GM12875 (cell line): ENCODE data around the gene HOXD10.

ENCODE experiments used
- H3K4me3 ChIP-seq: one replicate; pipeline ENCODE4 v1.5.1; 2011; ENCODE audit warnings: low read depth, low read length, control low read depth
- TF ChIP-seq, protein P1 (sequence below): IDR thresholded peaks from 2 replicates; pipeline ENCODE4 v1.5.1; 2011; ENCODE audit warnings: low read depth, mild to moderate bottlenecking, control low read depth, inconsistent platforms, low read length, moderate library complexity, borderline replicate concordance; ENCODE audit not compliant: insufficient read depth

Gene HOXD10

DNA sequence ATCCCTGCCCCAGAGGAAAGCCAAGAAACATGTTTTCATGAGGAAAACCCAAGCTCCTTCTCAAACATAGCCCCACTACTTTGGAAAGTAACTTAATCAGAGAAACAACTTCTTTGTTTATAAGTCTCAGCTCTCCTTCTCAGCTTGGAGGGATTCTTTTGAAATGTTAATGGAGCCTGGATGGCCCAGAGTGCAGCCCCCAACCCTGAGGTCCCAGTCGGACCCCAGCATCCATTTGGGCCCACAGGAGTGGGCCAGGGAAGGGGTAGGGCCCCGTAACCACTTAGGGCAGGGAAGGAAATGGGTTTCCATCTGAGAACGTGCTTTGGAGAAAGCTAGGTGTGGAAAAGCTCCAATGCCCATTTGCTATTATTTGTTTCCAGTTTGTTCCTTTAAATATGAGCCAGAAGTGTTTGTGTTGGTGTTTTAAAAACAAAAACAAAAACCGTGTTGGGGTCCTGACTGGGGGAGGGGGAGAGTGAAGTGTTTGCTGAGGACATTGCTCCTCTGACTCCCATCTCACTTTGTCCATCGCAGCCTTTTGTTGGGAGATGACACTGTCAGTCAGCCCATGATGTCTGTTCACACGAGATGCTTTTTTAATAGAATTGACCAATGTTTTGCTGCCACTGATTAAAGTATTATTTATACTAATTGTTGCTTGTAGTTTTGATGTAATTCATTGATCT lies 38.9 kb downstream of the HOXD10 start:
- no peak overlapping the region for H3K4me3 ChIP-seq
- TF ChIP-seq, protein P1, sequence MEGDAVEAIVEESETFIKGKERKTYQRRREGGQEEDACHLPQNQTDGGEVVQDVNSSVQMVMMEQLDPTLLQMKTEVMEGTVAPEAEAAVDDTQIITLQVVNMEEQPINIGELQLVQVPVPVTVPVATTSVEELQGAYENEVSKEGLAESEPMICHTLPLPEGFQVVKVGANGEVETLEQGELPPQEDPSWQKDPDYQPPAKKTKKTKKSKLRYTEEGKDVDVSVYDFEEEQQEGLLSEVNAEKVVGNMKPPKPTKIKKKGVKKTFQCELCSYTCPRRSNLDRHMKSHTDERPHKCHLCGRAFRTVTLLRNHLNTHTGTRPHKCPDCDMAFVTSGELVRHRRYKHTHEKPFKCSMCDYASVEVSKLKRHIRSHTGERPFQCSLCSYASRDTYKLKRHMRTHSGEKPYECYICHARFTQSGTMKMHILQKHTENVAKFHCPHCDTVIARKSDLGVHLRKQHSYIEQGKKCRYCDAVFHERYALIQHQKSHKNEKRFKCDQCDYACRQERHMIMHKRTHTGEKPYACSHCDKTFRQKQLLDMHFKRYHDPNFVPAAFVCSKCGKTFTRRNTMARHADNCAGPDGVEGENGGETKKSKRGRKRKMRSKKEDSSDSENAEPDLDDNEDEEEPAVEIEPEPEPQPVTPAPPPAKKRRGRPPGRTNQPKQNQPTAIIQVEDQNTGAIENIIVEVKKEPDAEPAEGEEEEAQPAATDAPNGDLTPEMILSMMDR = no peak

DNA sequence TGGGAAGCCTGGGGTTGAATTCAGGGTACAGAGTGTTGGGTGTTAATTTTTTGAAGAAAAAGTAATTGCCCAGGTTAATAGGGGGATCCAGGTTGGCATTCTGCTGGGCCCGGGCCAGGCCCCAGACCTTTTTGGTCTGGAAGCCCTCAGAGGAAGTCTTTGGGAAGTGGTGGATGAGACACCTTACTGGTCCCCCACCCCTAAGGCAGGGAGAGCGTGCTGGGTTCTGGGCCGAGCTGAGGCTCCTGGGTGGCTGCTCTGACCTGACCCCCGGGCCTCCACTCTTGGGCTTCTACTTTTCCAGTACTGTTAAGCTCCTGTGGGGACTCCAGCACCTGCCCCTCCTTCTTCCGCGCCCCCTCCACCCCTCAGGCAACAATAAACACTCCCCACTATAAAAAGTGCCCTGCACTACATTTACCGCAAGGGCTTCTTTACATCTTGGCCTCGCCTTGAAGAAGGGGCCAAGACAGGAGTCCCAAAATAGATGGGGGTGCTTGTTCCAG lies 39.8 kb downstream of the HOXD10 start:
- TF ChIP-seq, protein P1 = no peak
- H3K4me3 ChIP-seq = no peak overlapping the region

DNA sequence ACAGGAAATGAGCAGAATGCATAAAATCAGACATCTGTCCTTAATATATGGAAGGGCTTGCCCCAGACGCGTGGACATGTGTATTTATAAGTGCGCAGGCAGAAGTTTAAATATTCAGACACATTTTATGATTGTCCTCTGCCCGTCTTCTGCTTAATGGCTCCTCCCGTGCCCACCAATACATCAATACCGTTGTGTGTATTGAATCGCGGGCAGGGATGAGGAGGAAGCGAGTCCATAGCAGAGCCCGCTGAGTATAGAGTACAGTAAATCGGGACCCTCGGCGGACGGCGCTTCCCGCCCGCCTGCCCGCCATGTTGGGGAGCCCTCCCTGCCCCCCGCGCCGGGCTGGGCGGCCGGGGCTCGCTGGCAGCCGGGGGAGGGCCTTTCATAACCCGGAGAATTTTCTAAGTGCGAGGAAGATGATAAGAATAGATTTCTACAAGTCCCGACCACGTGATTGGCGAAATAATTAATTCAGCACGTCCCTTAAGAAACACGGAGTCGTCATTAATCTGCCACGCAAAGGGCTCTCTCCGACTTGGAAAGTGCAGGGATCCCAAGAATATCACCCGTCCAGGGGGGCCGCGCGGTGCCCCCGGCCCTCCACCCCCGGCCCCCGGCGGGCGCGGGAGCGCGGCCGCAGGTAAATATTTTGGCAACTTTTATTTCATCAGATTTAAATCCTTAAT lies 40.4 kb downstream of the HOXD10 start, which contains the start of gene HOXD3:
Gene HOXD3, plus strand, starts transcription at position 501 of the 692 bp plus-strand sequence. CDS start 11,808 bp downstream, outside the sequence.
- TF ChIP-seq, protein P1 = no peak
- H3K4me3 ChIP-seq = no peak within 1 kb of the TSS

DNA sequence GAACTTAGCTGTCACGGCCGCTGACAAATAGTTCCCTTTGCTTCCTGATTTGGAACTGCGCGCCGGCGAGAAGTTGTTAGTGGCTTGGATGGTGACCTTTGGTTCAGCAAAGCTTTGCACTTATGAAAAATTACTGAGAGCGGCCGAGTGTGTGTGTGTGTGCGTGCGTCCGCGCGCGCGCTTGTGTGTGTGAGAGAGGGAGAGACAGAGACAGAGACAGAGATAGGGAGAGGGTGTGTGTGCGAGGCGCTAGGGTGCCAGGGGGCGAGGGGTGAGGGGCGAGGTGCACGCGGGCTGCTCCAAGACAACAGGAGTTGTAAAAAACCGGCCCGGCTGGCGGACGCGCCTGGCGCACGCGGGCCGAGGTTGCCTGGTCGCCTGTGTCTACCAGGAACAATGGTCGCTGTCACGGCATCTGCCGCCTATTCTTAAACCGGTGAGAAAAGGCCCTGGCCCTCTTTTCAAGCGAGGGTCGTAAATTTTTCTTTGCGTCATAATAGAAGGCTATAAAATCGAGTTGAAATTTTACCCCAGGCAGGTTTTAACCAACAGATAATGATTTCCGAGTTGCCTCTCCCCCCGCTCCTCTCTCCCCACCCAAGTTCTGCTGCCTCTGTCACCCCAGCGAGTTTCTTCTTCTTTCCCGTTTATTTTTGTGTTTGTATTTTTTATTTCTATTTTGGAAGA lies 41.1 kb downstream of the HOXD10 start:
- TF ChIP-seq, protein P1 = no peak
- no peak overlapping the region for H3K4me3 ChIP-seq

DNA sequence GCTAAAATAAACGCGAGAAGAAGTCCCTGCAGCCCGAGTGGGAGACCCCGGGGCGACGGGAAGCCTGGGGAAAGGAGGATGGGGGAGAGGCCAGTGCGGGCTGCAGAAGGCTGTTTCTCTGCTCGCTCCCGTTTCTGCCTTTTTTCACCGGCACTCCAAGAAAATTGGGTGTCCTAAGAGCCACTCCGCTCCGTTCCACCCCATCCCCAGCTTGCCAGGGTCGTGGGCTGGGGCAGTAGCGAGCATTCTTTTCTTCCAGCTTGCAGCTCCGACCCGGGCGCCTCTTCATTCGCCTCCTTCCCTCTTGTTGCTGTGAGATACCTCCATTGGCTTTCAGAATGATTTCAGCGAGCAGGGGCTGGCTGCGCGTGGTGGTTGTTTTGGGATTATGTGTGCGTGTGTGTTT lies 41.6 kb downstream of the HOXD10 start:
- no peak overlapping the region for H3K4me3 ChIP-seq
- TF ChIP-seq, protein P1 = no peak

DNA sequence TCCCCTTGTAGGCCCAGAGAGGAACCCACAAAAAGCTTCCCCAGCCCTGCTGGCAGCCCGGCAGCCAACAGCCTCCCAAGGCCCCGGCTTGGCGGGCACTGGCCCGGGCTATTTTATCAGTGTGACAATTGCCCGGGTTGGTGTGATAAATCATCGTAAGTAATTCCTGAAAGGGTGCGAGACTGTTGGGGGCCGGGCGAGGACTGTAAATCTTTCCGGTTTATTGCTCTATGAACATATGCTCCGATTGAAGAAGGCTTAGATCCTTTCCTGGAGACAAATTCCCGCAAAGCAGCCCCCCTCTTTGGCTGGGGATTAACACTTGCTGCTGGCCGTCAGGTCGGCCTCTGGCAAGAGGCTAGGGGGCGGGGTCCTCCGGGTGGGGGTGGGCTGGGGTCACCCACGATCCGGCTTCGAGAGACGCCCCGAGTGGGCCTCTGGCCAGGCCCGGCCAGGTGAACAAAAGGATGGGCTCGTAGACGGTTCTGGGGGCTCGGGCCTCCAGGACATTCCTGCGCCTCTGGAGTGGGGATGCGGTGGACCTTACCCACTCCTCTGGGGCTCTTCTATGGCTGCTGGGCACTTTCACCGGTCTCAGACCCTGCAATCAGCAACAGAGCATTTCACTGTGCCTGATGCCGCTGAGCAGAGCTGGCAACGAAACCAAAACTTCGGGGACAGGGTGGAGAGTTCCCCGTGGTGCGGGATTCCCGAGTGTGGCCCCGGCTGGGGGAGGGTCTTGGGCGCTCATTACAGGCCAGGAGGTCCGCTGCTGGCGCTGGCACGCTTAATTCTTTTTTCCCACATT lies 42.5 kb downstream of the HOXD10 start:
- H3K4me3 ChIP-seq = no peak overlapping the region
- TF ChIP-seq, protein P1 = no peak
